ENCODE data around the gene CRELD2.
A peak's percentile ranks its signal among the peaks of the same experiment; 100 is the strongest.

The CRELD2 gene

DNA sequence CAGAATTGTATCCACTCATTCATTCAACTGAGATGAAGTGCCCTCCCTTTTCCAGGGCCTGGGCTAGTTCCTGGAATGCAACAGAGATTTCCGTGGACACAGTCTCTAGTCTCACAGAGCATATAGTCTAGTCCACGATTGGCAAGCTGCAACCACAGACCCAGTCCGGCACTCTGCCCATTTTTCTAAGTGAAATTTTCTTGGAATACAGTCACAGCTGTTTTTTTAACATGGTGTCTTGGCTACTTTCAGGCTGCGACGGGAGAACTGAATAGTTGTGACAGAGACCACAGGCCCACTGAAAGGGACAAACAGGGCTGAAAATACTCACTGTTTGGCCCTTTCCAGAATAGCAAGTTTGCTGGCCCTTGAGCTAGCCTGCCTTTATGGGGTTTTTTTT is 29.4 kb upstream of the CRELD2 start:
- DNase-seq, result no peak

DNA sequence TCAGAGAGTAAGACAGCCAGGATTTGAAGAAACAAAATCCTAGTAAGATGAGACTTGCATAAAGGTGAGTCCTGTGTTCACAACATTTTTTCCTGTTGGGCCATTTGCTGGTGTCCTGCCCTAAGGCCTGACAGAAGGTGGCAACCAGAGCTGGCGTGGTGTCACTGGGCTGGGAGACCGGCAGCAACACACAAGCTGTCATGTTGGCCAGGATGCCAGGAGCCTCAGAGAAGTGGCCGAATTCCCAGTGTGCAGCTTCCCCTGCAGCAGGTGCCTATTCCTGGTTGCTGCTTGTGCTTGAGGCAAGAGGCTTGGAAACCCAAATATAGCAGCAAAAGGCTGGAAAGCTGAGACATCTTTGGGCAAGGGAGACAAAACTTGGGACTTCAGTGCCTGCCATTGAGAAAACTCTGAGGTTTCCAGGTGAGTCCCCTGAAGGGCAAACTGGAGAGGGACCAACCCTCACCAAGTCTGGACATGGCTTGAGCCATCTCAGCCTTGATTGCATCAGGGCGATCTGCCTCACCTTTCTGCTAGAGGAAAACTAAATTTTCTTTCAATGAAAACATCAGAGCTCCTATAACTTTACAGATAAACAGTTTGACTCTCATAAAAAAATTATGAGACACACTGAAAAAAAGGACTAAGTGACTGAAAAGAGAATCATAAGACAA is 26.1 kb upstream of the CRELD2 start:
- no peak for DNase-seq

DNA sequence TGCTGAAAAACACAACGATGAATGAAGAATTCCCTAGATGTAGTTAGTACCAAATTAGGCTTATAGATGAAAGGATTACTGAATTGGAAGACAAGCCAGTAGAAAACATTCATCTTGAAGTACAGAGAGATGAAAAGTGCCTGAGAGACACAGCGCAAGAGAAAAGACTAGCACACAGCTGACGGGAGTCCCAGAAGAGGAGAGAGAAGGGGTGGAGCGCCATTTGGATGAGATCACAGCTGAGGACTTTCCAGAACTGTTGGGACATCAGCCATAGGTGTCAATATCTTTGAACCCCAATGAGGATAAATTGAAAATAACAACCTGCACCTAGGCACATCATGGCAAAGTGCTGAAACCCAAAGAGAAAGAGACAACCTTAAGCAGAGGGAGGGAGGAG is 25.4 kb upstream of the CRELD2 start:
- DNase-seq, result no peak

DNA sequence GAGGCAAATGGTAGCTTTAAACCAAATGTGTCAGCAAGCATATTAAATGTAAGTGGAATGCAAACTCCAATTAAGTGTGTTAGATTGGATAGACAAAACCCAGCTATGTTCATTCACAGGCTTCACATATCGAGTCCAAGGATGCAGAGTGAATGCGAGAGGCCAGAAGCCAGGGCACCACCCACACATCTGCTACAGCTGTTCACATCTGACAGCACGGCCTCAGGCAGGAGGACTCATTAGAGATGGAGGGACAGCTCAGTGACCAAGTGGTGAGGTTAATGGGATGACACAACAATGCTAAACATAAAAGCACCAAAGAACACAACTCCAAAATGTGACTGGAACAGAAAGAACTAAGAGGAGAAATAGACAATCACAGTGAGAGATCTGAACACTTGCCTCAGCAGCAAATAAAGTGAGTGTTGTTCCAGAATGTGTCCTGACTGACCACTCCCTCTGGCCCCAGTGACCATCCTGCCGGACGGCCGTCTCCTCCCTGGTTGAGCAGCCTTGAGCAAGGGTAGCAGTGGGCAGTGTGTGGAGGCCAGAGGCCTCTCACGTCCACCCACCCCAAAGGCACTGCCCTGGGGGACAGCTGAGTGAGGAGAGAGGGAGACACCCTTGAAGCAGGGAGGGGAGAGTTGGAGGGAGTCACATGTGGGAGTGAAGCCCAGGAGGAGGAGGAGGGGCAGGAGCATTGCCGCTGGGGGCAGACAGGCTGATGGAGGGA is 23.9 kb upstream of the CRELD2 start:
- no peak for DNase-seq

DNA sequence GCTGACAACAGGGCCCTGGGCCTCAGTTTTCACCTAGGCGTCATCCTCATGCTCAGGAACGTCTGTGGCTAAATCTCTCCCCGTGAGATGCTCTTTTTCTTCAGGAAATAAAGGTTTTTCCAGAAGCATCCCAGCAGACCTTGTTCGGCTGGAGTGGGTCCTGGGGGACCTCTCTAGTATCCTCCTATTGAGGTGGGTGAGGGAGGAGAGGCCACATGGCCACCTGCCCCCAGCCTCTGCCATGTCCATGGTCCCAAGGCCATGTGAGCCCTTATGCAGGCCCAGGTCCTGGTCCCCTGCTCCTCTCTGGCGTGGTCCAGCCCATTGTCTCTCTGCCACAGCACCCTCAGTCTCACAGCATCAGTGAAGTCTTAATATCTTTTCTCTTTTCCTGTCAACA is 22.2 kb upstream of the CRELD2 start:
- DNase-seq, result no peak

DNA sequence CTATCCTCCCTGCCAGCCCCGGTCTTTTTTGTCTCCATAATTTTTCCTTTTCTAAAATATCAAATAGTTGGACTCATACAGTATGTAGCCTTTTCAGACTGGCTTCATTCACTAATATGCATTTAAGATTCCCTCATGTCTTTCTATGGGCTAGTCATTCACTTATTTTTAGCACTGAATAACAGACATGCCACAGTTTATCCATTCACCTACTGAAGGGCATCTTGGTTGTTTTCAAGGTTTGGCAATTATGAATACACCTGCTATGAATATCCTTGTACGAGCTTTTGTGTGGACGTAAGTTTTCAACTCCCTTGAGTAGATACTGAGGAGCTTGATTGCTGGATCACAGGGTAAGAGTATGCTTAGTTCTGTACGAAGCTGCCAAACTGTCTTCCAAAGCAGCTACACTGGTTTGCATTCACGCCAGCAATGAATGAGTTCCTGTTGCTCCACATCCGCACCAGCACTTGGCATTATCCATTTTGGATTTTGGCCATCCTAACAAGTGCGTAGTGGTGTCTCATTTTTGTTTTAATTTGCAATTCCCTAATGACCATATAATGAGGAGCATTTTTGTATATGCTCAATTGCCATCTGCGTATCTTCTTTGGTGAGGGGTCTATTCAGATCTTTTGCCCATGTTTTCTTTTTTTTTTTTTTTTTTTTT is 21.3 kb upstream of the CRELD2 start:
- no peak for DNase-seq

DNA sequence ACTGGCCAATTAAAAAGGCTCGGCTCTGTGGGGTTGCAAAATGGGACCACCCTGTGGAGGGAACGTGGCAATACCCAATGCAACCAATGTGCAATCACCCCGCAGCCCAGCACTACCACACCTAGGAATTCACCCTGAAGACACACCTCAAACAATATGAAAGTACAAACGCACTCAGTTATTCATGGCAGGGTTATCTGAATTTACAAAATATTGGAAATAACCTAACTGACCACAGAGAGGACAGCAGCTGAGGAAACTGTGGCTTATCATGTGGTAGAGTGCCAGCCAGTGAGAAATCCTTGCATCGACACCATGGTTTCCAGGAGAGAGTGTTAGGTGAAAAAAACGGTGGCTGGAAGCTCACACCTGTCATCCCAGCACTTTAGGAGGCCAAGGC is 18.9 kb upstream of the CRELD2 start:
- DNase-seq, result no peak

DNA sequence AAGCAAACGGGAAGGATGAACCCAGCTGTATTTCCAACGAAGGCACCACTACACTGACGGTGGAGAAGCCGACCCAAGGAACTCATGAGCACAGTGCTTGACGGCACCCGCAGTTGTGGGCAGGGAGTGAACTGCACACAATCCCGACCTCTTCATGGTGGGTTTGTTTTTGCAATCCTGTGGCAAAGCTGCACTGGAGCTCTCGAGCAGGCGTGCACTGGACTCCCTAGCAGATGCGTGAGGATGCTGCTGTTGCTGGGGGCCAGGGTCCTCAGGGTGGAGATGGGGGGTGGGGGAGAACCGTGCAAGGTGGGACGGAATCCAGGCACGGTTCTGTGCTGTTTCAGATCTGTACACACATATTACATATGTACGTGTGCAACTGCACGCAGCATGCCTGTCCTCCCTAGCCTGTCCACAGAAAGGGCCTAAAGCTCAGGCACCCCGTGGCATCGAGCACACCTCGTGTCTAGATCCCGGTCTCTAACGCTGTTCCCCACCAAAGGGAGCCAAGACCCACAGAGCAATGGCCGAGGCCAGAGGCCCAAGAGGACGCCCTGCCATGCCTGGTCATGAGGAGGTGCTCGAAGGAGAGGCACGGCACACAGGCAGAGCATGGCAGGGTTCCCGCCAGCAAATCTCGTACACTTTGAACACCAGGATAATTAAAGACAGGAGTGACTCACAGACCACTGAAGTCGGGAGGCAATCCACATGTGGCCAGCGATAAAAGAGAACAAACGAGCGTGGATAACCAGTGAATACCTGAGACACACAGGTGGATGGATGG is 17.8 kb upstream of the CRELD2 start:
- DNase-seq, result no peak

DNA sequence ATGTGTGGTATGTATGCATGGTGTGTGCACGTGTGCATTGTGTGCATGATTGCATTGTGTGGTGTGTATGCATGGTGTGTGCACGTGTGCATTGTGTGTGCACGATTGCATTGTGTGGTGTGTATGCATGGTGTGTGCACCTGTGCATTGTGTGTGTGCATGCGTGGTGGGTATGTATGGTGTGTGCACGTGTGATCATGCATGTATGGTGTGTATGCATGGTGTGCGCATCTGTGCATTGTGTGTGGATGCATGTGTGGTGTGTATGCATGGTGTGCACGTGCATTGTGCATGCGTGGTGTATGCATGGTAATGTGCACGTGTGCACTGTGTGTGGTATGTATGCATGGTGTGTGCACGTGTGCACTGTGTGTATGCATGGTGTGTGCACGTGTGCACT is 17.0 kb upstream of the CRELD2 start:
- DNase-seq, result no peak

DNA sequence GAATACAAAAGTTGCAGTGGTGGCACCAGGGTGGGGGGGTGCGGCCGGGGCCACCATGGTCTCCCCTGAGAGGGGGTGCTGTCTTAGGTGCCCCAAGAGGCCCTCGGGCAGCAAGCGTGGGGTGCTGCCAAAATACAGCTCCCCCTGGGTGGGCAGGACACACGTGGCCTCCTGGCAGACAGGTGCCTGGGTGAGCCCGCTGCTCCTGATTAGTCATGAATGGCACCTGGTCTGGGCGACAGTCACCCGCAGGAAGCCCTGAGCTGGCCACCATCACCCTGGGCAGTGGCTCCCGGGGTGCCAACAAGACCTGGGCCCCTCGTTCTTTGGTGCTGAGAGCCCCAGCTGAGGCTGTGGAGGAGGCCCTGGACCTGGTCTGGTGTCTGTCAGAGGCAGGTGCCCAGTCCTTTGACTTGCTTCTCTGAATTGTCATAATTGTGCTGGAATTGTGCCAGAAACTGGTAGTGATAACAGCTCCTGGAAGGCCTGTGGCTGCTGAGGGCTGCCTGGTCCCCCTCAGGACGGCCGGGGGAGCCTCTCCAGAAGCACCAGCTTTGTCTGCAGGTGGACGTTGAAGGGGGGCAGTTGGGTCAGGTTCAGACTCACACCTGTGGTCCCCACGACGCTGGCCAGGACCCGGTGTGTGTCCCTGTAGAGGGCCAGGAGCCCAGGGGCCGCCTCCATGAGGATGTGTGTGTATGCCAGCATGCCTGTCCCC is 15.0 kb upstream of the CRELD2 start:
- peak; percentile 83 for DNase-seq

DNA sequence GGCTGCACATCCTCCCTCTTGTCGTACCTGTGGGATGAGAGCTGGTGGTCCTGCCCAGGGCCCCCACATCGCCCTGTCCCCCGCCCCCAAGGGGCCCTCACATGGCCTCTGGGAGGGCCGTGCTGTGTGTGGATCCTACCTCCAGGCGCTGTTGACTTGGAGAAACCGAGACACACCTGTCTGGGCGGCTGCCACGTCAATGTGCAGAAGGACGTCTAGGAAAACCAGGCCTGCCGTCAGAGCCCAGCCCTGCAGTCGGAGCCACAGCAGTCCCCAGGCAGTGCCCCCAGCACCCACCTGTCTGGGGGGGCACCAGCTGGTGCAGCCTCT is 14.4 kb upstream of the CRELD2 start:
- no peak for DNase-seq

DNA sequence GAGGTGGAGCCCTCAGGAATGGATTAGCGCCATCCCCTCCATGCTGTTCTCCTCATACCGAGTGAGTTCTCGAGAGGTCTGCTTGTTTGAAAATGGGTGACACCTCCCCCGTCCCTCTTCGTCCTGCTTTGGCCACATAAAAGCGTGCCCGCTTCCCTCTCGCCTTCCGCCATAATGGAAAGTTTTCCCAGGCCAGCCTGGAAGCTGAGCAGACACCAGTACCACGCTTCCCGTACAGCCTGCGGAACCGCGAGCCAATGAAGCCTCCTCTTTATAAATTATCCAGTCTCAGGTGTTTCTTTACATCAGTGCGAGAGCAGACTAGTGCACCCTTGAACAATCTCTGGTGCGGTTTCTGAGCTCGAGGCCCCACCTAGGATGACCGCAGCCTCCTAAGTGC is 13.0 kb upstream of the CRELD2 start:
- no peak for DNase-seq

DNA sequence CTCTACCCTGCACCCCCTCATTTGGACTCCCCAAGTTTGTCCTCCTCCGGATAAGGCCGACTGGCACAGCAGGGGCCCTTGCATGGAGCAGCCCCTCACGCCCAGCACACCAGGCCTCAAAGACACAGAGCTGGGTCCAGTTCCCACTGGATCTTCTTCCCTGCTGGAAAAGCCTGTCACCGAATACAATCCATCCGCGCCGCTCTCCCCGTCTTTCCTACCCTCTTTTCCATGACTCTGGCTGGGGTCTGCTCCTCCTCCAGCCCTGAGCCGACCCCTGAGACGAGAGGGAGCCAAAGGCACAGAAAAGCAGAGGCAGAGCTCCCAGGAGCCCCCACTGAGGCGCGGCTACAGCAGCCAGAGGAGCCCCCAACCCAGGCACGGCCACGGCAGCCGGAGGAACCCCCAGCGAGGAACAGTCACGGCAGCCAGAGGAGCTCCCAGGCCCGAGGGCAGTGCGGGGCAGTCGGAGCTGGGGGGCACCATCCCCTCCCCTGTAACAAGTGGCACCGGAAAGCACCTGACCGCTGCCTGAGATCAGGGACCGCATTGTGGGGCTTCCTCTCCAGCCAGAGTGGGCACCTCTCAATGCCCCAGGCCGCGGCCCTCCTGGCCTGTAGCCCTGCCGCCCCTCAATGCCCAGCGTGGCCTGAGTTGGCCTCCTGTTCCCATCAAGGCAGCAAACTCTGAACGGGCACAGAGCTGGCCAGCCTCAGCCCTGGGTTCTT is 12.2 kb upstream of the CRELD2 start:
- no peak for DNase-seq

DNA sequence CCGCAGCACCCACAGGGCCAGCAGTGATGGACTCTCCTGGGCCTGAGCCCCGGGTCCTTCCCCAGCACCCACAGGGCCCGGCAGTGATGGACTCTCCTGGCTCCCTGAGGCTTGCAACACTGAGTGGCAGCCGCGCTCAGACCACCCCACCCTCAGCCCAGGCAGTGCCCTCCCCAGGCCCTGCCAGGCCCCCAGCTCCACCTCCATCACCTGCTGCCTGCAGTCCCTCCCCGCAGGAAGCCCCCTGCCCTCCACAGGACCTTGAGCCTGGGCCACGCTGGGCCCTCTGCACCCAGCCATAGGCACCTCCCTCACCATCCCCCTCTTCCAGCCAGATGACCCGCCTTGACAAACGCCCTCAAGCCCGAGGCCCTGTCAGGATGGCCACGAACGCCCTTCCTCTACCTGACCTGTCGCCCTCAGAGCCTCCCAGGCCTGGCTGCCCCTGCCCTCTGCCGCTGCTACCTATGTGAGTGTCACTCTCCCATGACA is 11.6 kb upstream of the CRELD2 start:
- no peak for DNase-seq

DNA sequence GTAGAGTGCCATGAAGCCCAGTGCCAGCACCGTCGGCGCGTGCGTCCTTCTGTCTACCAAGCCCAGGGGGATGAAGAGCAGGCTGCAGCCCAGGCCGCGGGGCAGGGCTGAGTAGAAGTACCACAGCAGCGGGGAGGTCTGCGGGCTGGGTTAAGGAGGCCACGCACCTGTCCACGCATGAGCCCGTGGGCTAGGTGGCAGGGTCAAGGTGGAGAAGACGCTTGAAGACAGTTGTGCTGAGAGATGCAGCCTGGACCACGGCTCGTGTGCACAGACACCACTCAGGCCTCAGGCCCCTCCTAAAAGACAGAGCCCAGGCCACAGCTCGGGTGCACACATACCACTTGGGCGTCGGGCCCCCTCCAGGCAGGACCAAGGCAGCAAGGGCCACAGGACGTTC is 10.6 kb upstream of the CRELD2 start:
- DNase-seq, result no peak

DNA sequence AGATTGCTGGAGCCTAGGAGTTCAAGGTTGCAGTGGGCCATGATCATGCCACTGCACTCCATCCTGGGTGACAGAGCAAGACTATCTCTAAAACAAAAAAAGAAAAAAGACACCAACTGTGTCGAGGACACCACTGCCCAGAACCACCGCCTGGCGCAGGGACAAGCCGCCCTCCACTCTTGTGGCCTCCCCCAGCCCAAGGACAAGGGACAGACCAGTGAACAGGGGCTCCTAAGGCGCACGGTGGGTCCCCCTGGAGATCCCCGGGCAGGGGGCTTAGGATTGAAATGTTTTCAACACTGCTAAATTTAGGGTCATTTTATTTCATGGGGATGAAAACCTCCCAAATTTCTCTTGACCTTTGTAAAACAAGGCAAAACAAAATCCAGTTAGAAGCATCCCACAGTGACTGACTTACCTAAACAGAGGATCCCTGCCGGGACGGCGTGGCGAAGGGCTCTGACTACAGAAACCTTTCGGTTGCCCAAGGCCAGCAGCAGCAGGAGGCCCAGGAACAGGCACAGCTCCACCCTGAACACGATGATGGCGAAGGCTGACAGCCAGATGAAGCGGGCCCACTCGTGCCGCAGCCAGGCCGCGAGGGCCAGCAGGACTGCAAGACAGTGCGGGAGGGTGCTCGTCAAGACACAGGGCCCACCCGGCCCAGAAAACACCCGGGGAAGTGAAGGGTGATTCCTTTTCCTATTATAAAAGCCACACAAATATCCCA is 8.8 kb upstream of the CRELD2 start:
- no peak for DNase-seq

DNA sequence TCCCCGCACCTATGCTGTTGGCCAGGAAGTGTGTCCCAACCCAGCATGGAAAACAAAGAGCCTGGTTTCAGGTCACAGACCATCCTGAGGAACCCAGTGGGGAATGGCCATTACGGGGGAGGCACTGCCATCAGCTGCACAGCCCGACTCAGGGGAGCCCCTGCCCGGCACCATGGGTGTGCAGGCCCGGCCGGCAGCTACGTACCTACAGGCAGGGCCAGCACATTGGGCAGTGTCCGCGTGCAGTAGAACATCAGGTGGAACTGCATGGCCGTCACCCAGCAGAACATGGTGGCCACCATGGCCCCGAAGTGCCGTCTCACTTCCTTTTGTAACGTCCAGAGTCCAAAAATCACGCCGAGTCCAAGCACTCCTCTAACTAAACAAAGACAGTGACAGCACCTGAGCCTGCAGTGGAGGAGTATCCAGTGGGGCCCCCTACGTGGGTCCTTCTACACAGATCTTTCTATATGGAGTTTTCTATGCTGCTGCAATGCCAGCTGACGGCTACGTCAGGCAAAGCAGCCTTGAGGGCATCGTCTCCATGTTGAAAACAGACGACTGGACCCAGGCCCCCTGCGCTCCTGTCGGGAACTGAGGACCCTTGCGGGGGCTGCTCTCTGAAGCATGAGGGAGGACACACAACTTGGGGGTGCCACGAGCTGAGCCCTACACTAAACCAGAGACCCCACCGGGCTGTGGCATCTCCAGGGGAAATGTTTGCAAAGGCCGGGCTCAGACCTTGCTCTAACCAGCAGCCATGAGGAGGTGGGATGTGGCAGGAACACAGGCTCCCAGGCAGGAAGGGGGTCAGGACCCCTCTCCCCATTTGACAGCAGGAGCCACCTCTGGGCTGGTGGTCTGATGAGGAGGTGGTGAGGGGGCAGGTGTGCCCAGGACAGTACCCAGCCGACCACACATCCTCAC is 7.9 kb upstream of the CRELD2 start:
- no peak for DNase-seq

DNA sequence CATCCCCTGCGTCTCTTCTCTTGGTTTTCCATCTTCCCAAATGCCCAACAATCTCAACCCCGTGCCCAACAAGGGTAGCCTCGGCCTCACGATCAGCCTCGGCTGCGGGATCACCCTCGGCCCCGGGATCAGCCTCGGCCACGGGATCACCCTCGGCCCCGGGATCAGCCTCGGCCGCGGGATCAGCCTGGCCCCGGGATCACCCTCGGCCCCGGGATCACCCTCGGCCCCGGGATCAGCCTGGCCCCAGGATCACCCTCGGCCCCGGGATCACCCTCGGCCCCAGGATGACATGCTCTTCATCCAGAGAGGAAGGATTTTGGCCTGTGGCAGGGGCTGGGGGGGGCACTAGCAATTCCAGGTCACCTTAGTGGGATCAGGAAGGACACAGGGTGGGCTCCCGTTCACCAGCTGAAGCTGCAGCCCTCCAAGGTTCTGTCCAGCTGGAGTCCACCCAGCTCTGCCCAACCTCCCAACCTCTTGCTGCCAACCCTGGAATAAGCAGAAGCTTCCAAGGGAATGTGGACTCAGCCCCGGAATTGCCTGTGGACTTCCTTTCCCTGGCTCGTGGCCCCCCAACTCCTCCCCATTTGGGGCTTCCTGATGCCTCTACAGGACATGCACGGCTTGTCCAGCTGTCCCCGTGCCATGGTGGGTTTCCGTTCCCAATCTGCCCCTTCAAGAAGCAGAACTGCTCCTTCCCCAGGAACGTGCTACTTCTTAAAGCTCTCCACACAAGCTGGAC is 6.4 kb upstream of the CRELD2 start:
- no peak for DNase-seq

DNA sequence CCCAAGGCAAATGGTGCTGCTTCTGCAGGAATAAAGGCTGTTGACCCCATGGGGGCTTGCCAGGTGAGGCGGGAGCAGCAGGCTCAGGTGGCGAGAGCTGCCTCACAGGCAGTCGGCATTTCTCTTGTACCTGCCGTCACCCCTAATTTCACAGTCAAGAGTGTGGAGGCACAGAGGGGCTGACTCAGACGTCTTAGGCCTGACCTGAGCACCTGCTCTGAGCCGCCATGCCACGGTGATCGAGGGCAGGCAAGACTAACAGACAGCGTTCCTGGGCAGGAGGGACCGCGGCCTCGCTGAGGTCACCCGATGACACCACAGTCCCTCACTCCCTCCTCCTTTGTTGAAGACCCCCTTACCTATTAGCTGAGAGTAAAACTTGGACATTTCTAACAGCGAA is 5.4 kb upstream of the CRELD2 start:
- no peak for DNase-seq

DNA sequence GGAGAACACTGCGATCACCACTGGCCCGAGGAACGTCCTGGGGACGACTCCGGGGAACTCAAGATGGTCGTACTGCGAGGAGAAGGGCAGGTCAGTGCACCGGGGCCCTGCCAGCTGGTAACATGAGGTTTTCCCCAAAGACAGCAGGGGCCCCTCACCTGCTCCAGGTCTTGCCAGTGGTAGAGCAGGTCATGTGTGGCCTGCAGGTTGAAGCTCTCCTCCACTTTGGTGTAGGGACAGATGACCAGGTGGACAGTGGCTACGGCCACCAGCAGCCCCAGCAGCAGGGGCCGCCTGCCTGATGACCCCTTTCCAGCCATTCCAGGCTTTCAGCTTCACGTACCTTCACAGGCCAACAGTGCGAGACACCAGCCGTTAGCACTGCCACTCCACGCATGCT is 5.0 kb upstream of the CRELD2 start:
- DNase-seq, result no peak
